ENCODE data around the gene CHCHD3. TPM values are rescaled to one million over a fixed set of nuclear protein-coding genes. Genes with fewer than 3 reads are reported as not detected.

CHCHD3 gene
- total and polyA plus RNA-seq, 2 of the 4 experiments (the other 2 are of a cell fraction), result 56.9 to 141 TPM

DNA sequence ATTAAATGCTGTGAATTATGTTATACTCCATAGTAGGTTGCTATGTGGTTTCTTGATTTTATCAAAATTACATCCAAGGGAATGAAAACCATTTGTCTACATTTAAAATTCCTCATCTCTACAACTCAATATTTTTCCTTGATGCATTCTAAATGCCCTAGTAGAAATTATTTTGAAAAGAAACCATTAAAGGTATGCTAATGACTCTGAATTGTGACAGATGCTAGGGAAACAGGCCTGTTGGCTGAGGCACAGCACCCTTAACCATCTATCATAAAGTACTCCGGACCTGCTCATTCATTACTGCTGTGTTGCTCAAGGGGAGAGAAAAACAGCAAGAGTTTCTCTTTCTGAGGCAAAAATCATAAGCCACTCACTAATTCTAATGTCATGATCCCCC, 131.2 kb downstream of the CHCHD3 start:
- Histone ChIP-seq H4K20me1 (ENCODE audit: insufficient read depth, low read length) (no peaks in the 10 kb centered on the region), H3K4me1 (ENCODE audit: control insufficient read depth, insufficient read depth, low read length) (no peaks in the 10 kb centered on the region), H3K9me1 (ENCODE audit: insufficient read depth, low read length) (peaks cover 7% of the 10 kb centered on the region; the same call in 1 of the 2 replicates), H3K36me3 (ENCODE audit: control insufficient read depth, insufficient read depth, low read length) (no peaks in the 10 kb centered on the region), H3K56ac (ENCODE audit: extremely low read depth, insufficient read depth, low read length) (no peak overlapping the region), H2AK9ac (replicated peaks; ENCODE audit: low read depth, low read length, poor library complexity) (no peak overlapping the region), H3K4me3 (ENCODE audit: insufficient read depth, low read depth, low read length) (no peak overlapping the region), H2BK20ac (ENCODE audit: low read depth, low read length) (no peak overlapping the region), H3K79me1 (ENCODE audit: low read depth in 1 of 2, low read length in 2 of 2) (peaks cover 6 to 15% of the 10 kb centered on the region in 2 experiments; a peak in 3 of 4 replicates), H2BK15ac (ENCODE audit: low read depth, low read length) (no peak overlapping the region), H3K9ac (ENCODE audit: low read depth, low read length) (no peak overlapping the region), H3K27me3 (ENCODE audit: control insufficient read depth, insufficient read depth, low read length) (no peaks in the 10 kb centered on the region), H2BK5ac (ENCODE audit: low read depth, low read length, poor library complexity, severe bottlenecking) (no peak overlapping the region), H4K5ac (ENCODE audit: low read depth, low read length) (no peak overlapping the region), H2AFZ (replicated peaks; ENCODE audit: low read length, poor library complexity) (no peak overlapping the region), H2AK5ac (ENCODE audit: low read depth, low read length) (no peak overlapping the region), H4K8ac (ENCODE audit: low read depth in 2 of 2, low read length in 2 of 2) (no peak overlapping the region), H3K4ac (ENCODE audit: low read depth, low read length) (no peak overlapping the region), H4K91ac (ENCODE audit: insufficient read depth, low read depth, low read length) (no peak overlapping the region), H3K23ac (ENCODE audit: low read depth, low read length) (no peak overlapping the region), H3K9me3 (ENCODE audit: control insufficient read depth, insufficient read depth, low read length) (no peaks in the 10 kb centered on the region), H3K27ac (ENCODE audit: insufficient read depth, low read length) (no peak overlapping the region), H3K18ac (ENCODE audit: low read depth, low read length) (no peak overlapping the region), H3K14ac (replicated peaks; ENCODE audit: low read depth, low read length) (no peak overlapping the region), H2BK120ac (ENCODE audit: low read depth, low read length) (no peak overlapping the region), H3K4me2 (ENCODE audit: low read depth, low read length) (no peak overlapping the region)
- in situ Hi-C loops (cut with MboI; ENCODE audit: low sequenced_read_pairs) (no loop called here), intact Hi-C loops (cut with micrococcal nuclease) (no loop called here), dilution Hi-C loops (cut with HindIII; ENCODE audit: low sequenced_read_pairs, unreplicated experiment) (no loop called here)
- DNase-seq, result no peak
- ChIA-PET CTCF (no interaction called here), POLR2A (ENCODE audit: unreplicated experiment) (no interaction called here)
- BruUV-seq (replicated peaks), result no TSS peak
- no peak for TF ChIP-seq SMC3 (IDR thresholded peaks at IDR 0.05; ENCODE audit: low read depth, low read length)
- TF ChIP-seq RFX5 (IDR thresholded peaks at IDR 0.05; ENCODE audit: low read depth, low read length), result no peak
- TF ChIP-seq FOS (IDR thresholded peaks at IDR 0.05; ENCODE audit: low read depth, low read length), result no peak
- TF ChIP-seq, protein P1, sequence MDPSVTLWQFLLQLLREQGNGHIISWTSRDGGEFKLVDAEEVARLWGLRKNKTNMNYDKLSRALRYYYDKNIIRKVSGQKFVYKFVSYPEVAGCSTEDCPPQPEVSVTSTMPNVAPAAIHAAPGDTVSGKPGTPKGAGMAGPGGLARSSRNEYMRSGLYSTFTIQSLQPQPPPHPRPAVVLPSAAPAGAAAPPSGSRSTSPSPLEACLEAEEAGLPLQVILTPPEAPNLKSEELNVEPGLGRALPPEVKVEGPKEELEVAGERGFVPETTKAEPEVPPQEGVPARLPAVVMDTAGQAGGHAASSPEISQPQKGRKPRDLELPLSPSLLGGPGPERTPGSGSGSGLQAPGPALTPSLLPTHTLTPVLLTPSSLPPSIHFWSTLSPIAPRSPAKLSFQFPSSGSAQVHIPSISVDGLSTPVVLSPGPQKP (IDR thresholded peaks at IDR 0.05; ENCODE audit: borderline replicate concordance, low read depth, low read length), result no peak
- no peak for TF ChIP-seq POLR2A (IDR thresholded peaks at IDR 0.05; ENCODE audit: low read depth, low read length)
- TF ChIP-seq CHD1 (IDR thresholded peaks at IDR 0.05; ENCODE audit: low read depth, low read length), result no peak
- no peak for TF ChIP-seq CEBPB (IDR thresholded peaks at IDR 0.05; ENCODE audit: low read depth, low read length)
- TF ChIP-seq MAFK (IDR thresholded peaks at IDR 0.05; ENCODE audit: low read depth, low read length), result no peak
- no peak for TF ChIP-seq RAD21 (IDR thresholded peaks at IDR 0.05; ENCODE audit: low read length)
- TF ChIP-seq NFE2L2 (IDR thresholded peaks at IDR 0.05; ENCODE audit: low read depth, low read length), result no peak
- no CpG with 5 or more reads among the region's 1 CpG for WGBS, 2 experiments (ENCODE audit: extremely low coverage in 2 of 2, insufficient read length in 1 of 2)
- no peak for ATAC-seq (ENCODE audit: low read depth)
